Measurements from ENCODE around the gene PRCP.

The PRCP gene

DNA sequence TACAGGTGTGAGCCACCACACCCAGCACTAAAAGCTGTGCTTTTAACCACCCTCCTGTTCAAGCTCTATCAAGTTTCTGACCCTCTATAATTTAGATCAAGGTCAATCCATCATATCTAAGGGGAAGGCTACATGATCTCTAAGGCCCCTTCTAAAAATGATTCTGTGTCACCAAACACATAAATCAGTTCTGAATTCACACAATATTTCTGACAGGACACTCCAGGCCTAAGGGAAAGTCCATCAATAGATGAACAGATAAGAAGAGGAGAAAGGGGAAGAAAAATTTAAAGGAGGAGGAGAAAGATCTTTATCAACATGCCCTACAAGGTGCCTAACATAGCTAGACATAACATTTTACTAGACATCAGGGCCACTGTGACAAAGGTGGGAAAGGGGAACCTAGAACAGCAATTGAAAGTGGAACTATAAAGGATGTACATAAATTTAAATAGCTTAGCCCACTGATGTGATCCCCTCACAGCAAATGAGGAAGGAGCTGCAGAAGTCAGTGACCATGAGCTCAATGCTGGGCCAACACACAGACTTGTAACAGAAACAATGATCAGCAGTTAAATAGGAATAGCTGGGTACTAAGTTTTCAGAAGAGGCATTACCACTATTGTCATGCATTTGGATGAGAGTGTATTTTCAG, 4.7 kb downstream of the PRCP start:
- Histone ChIP-seq H3K27ac (ENCODE audit: low read depth, low read length) (no peak overlapping the region), H3K36me3 (ENCODE audit: control insufficient read depth, insufficient read depth, low read length) (no peaks in the 10 kb centered on the region), H3K27me3 (ENCODE audit: control insufficient read depth, insufficient read depth, low read length) (no peaks in the 10 kb centered on the region), H3K9me3 (ENCODE audit: control insufficient read depth, insufficient read depth, low read length) (no peaks in the 10 kb centered on the region), H3K4me3 (ENCODE audit: low read depth, low read length) (no peak overlapping the region), H3K9ac (ENCODE audit: low read depth, low read length) (no peak overlapping the region), H3K4me1 (ENCODE audit: control insufficient read depth, insufficient read depth, low read length) (peaks cover 8% of the 10 kb centered on the region)

DNA sequence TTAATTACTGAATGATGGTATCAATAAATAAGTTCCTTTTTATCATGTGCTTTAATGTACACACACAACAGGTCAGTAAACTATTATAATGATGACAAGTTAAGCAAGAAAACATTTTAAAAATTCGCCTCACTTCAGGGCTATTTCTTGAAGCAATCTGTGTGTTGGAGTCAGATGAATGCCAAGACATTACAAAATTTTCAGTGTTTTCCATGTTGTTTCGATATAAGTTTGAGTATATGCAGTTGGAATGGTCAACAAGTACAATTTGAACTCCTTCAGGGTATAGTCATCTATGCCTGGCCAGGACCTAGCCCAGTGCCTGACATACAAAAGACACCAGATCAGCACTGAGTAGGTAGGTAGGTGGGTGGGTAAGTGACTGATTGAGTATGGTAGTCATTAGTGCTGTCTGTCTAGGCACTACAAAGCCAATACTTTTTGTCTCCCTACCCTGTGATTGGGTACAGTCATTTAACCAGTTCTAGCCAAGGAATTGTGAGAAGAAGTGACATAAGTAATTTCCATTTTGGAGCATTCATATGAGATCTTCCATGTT, 7.5 kb downstream of the PRCP start:
- no peaks in the 10 kb centered on the region for H3K27me3 ChIP-seq (ENCODE audit: control insufficient read depth, insufficient read depth, low read length)
- no peaks in the 10 kb centered on the region for H3K9me3 ChIP-seq (ENCODE audit: control insufficient read depth, insufficient read depth, low read length)
- no peak overlapping the region for H3K4me3 ChIP-seq (ENCODE audit: low read depth, low read length)
- no peaks in the 10 kb centered on the region; the same call in 1 of the 2 replicates for H3K4me1 ChIP-seq (ENCODE audit: control insufficient read depth, insufficient read depth, low read length)
- H3K9ac ChIP-seq (ENCODE audit: low read depth, low read length): no peak overlapping the region
- H3K36me3 ChIP-seq (ENCODE audit: control insufficient read depth, insufficient read depth, low read length): no peaks in the 10 kb centered on the region
- H3K27ac ChIP-seq (ENCODE audit: low read depth, low read length): no peak overlapping the region

DNA sequence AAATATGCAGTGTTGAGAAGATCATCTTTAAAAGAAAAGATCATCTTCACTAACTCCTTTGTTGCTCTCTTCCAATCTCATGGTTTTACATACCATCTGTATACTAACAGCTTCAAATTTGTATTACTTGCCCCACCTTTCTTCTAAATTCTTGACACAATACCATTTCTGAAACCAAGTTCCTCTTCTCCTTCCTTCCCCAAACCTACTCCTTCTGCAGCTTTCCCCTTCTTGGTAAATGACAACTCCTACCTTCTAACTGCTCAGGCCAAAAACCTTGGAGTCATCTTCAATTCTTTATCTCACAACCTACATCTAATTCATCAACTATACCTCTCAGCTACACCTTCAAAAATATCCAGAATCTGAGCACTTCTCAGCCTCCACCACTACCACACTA, 9.3 kb downstream of the PRCP start:
- Histone ChIP-seq H3K4me1 (ENCODE audit: control insufficient read depth, insufficient read depth, low read length) (no peaks in the 10 kb centered on the region; the same call in 1 of the 2 replicates), H3K27me3 (ENCODE audit: control insufficient read depth, insufficient read depth, low read length) (no peaks in the 10 kb centered on the region), H3K9ac (ENCODE audit: low read depth, low read length) (no peak overlapping the region), H3K9me3 (ENCODE audit: control insufficient read depth, insufficient read depth, low read length) (no peaks in the 10 kb centered on the region), H3K27ac (ENCODE audit: low read depth, low read length) (no peak overlapping the region), H3K4me3 (ENCODE audit: low read depth, low read length) (no peak overlapping the region), H3K36me3 (ENCODE audit: control insufficient read depth, insufficient read depth, low read length) (no peaks in the 10 kb centered on the region)

DNA sequence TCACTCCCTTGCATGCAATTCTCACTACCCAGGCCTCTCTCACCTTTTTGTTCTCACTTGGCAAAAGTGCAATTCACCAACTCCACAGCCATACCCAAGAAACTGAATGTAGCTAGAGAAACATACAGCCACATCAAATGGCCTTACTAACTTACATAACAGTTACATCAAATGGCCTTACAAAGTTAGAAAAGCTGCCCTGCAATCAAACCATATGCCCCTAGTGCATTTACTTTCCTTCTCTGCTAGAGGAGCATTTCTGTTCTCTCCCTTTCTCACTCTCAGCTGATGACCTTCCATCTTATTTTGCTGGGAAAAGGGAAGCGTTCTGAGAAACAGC, 10.3 kb downstream of the PRCP start:
- no peak overlapping the region for H3K27ac ChIP-seq (ENCODE audit: low read depth, low read length)
- no peak overlapping the region for H3K4me3 ChIP-seq (ENCODE audit: low read depth, low read length)
- H3K9ac ChIP-seq (ENCODE audit: low read depth, low read length): no peak overlapping the region
- H3K27me3 ChIP-seq (ENCODE audit: control insufficient read depth, insufficient read depth, low read length): no peaks in the 10 kb centered on the region
- H3K36me3 ChIP-seq (ENCODE audit: control insufficient read depth, insufficient read depth, low read length): no peaks in the 10 kb centered on the region
- no peaks in the 10 kb centered on the region; the same call in 1 of the 2 replicates for H3K4me1 ChIP-seq (ENCODE audit: control insufficient read depth, insufficient read depth, low read length)
- no peaks in the 10 kb centered on the region for H3K9me3 ChIP-seq (ENCODE audit: control insufficient read depth, insufficient read depth, low read length)

DNA sequence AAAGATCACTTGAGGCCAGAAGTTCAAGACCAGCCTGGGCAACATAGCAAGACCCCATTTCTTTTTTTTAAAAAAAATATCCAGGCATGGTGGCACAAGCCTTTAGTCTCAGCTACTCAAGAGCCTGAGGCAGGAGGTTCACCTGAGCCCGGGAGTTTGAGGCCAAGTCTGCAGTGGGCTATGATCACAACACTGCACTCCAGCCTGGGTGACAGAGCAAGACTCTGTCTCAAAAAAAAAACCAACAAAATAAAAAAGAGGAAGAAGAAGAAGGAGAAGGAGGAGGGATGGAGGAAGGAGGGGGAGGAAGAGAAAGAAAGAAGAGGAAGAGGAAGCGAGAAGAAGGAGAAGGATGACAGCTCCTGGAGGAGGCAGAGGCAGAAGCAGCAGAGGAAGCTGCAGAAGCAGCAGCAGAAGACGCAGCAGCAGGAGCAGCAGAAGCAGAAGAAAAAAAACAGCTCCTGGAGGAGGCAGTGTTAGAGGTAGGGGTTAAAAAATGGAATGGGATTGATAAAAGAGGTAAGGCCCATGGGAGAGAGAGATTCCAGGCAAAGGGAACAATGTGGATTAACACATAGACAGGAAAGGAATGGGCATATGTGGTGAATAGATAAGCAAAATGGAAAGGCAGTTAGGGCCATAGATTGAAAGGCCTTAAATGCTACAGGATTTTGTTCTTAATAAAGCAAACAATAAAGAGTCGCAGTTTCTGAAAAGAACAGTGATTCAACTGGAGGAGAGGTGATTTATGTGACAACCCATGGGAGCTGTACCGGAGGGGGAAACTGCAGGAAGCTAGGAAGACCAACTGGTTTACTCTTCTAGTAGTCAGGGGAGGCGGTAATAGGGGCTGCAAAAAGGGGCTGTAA, 10.9 kb downstream of the PRCP start:
- Histone ChIP-seq H3K36me3 (ENCODE audit: control insufficient read depth, insufficient read depth, low read length) (no peaks in the 10 kb centered on the region), H3K9me3 (ENCODE audit: control insufficient read depth, insufficient read depth, low read length) (no peaks in the 10 kb centered on the region), H3K9ac (ENCODE audit: low read depth, low read length) (no peak overlapping the region), H3K27me3 (ENCODE audit: control insufficient read depth, insufficient read depth, low read length) (no peaks in the 10 kb centered on the region), H3K27ac (ENCODE audit: low read depth, low read length) (no peak overlapping the region), H3K4me1 (ENCODE audit: control insufficient read depth, insufficient read depth, low read length) (no peaks in the 10 kb centered on the region; the same call in 1 of the 2 replicates), H3K4me3 (ENCODE audit: low read depth, low read length) (no peak overlapping the region)

DNA sequence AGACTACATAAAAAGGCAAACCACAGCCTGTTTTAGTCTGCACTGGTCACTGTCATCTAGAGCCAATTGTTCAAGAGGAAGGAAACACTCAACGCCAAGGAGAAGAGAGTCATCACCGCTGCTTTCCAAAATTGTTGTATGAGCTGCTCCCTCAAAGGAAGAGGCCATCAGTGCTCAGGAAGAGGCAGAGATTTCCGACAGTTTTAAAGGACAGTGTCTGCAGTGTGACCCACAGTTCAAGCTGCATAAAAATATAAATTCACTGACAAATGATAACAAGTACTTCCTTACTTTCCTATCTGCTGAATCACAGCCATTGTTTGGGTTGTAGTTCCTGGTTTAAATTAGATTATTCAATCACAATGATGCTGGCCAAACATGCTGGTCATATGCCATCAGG, 16.4 kb downstream of the PRCP start:
- Histone ChIP-seq H3K27me3 (ENCODE audit: control insufficient read depth, insufficient read depth, low read length) (no peaks in the 10 kb centered on the region), H3K4me1 (ENCODE audit: control insufficient read depth, insufficient read depth, low read length) (no peaks in the 10 kb centered on the region), H3K27ac (ENCODE audit: low read depth, low read length) (no peak overlapping the region), H3K9ac (ENCODE audit: low read depth, low read length) (no peak overlapping the region), H3K4me3 (ENCODE audit: low read depth, low read length) (no peak overlapping the region), H3K36me3 (ENCODE audit: control insufficient read depth, insufficient read depth, low read length) (peaks cover 5% of the 10 kb centered on the region; the same call in 1 of the 2 replicates), H3K9me3 (ENCODE audit: control insufficient read depth, insufficient read depth, low read length) (peaks cover 14% of the 10 kb centered on the region)

DNA sequence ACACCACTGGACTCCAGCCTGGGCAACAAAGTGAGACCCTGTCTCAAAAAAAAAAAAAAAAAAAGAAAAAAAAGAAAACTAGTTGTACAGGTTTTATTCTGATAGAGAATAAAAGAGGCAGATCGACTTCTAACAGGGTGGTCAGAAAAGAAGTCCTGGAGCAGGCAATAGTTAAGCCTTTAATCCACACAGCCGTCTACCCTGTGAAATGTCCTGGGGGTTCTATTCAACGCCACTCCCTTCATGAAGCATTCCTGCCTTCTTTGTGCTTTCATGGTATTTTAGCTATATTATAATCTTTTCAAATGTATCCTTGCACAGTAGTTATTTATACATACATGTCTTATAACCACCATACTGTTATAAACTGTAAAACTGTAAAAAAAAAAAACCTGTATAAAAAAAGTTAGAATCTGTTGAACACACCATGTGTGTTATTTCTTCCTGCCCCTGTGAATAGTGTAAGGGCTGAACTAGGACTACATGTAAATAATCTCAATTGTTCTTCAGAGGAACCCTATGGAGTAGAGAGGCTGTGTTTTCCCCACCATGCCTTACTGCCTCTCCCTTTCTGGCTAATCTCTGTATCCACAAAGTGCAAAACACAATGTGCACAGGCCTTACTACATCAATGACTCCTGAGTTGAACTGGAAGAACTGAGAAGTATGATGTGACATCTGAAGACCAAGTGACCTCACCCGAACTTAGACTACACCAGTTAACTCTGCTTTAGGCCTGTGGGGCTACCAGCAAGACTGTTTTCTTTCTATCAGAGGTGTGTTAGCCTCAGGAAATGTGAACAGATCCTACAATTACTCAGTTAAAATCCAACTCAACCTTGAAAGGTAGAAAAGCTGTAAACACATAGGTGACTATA, 25.3 kb downstream of the PRCP start:
- Histone ChIP-seq H3K27me3 (ENCODE audit: control insufficient read depth, insufficient read depth, low read length) (no peaks in the 10 kb centered on the region), H3K4me3 (ENCODE audit: low read depth, low read length) (no peak overlapping the region), H3K9ac (ENCODE audit: low read depth, low read length) (no peak overlapping the region; the same call in 1 of the 2 replicates), H3K36me3 (ENCODE audit: control insufficient read depth, insufficient read depth, low read length) (no peaks in the 10 kb centered on the region), H3K27ac (ENCODE audit: low read depth, low read length) (peak overlapping the region; percentile 35), H3K9me3 (ENCODE audit: control insufficient read depth, insufficient read depth, low read length) (no peaks in the 10 kb centered on the region), H3K4me1 (ENCODE audit: control insufficient read depth, insufficient read depth, low read length) (peaks cover 10% of the 10 kb centered on the region)

DNA sequence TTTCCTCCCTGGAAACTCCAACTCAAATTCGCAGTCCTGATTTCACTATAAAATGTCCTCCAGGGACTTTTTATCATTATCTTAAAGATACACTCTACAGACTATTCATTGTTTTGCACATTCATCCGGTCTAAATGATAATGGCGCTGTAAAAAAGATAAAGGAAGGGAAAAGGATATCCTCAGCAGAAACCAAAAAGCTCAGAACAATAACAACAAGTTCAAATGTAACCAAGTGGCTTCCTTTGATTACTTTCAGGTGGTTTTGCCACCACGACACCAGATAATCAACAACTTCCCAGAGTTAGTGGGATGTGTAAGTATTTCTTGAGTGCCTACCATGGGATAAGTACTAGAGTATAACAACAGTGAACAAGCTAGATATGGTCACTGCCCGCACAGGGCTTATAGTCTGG, 26.3 kb downstream of the PRCP start:
- Histone ChIP-seq H3K9me3 (ENCODE audit: control insufficient read depth, insufficient read depth, low read length) (no peaks in the 10 kb centered on the region), H3K9ac (ENCODE audit: low read depth, low read length) (no peak overlapping the region), H3K36me3 (ENCODE audit: control insufficient read depth, insufficient read depth, low read length) (no peaks in the 10 kb centered on the region), H3K27me3 (ENCODE audit: control insufficient read depth, insufficient read depth, low read length) (no peaks in the 10 kb centered on the region), H3K4me3 (ENCODE audit: low read depth, low read length) (no peak overlapping the region), H3K27ac (ENCODE audit: low read depth, low read length) (no peak overlapping the region), H3K4me1 (ENCODE audit: control insufficient read depth, insufficient read depth, low read length) (peaks cover 12% of the 10 kb centered on the region)

DNA sequence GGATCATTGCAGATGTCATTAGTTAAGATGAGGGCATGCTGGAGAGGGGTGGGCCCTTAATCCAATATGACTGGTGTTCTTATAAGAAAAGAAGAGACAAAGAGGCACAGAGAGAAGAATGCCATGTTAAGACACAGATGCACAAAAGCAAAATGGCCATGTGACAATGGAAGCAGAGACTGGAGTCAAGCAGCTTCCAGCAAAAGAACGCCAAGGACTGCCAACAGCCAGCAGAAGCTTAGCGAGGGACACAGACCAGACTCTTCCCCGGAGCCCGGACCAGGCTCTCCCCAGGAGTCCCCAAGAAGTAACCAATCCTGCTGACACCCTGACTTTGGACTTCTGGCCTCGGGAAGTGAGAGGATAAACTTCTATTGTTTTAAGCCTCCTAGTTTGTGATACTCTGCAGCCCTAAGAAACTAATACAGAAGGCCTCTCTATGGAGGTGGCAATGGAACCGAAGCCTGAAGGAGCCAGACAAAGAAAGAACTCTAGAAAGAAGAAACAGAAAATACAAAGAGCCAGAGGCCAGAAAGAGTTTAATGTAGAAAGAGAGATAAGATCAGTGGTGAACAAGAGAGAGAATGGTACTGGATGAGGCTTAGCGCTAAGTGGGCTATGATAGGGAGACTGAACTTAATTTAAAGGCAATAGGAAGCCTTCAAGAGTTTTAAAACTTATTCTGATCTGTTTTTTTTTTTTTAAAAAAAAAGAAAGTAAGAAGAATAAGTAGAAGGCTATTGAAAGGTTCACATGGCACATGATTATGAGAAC, 27.7 kb downstream of the PRCP start:
- H3K36me3 ChIP-seq (ENCODE audit: control insufficient read depth, insufficient read depth, low read length): no peaks in the 10 kb centered on the region
- no peaks in the 10 kb centered on the region for H3K27me3 ChIP-seq (ENCODE audit: control insufficient read depth, insufficient read depth, low read length)
- H3K9me3 ChIP-seq (ENCODE audit: control insufficient read depth, insufficient read depth, low read length): no peaks in the 10 kb centered on the region
- no peak overlapping the region for H3K4me3 ChIP-seq (ENCODE audit: low read depth, low read length)
- no peak overlapping the region for H3K9ac ChIP-seq (ENCODE audit: low read depth, low read length)
- H3K4me1 ChIP-seq (ENCODE audit: control insufficient read depth, insufficient read depth, low read length): peaks cover 12% of the 10 kb centered on the region
- no peak overlapping the region for H3K27ac ChIP-seq (ENCODE audit: low read depth, low read length)

DNA sequence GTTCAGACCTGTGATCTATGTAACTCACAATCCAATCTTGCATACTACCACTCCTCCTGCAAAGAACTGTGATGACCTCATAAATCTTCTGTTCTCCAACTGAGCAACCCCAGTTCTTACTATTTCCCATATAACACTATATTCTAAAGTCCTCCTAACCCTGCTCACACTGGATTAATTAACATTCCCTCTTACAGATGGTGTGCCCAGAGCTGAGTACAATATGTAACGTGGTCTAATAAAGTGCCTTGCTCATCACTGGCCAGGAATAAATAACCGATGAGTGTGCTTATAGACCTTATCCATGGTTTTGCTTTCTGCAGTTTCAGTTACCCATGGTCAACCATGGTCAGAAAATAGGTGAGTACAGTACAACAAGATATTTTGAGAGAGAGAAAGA, 28.6 kb downstream of the PRCP start:
- Histone ChIP-seq H3K27ac (ENCODE audit: low read depth, low read length) (no peak overlapping the region), H3K4me1 (ENCODE audit: control insufficient read depth, insufficient read depth, low read length) (peaks cover 12% of the 10 kb centered on the region), H3K4me3 (ENCODE audit: low read depth, low read length) (no peak overlapping the region), H3K36me3 (ENCODE audit: control insufficient read depth, insufficient read depth, low read length) (no peaks in the 10 kb centered on the region), H3K9me3 (ENCODE audit: control insufficient read depth, insufficient read depth, low read length) (no peaks in the 10 kb centered on the region), H3K27me3 (ENCODE audit: control insufficient read depth, insufficient read depth, low read length) (no peaks in the 10 kb centered on the region), H3K9ac (ENCODE audit: low read depth, low read length) (no peak overlapping the region)
